Stimulated activated CD4-positive, alpha-beta T cell treated with anti-CD3 and anti-CD28 coated beads, Interleukin-4, amount 100 ng/mL, for 48 hours (primary cell): ENCODE data around the gene CAMSAP1.
"Not testable (repeated sequence)": the region's sequence is repeated elsewhere in the genome, so short reads cannot be mapped to it uniquely, and the experiment has no call there.

Experiments used
- DNase-seq, 2 donors: peaks; one replicate each; pipeline ENCODE4 v3.0.0-alpha.2; 2020; ENCODE audit warnings: low read depth in 2 of 2

CAMSAP1 gene

GRCh38 chr9:135898634-135899407 lies 8.5 kb downstream of the CAMSAP1 start:
- no peak for DNase-seq

GRCh38 chr9:135896626-135897025 lies 10.7 kb downstream of the CAMSAP1 start:
- DNase-seq, result no peak

GRCh38 chr9:135896205-135896604 lies 11.1 kb downstream of the CAMSAP1 start:
- DNase-seq, result no peak

- no peak for DNase-seq
Measured at GRCh38 chr9:135895202-135895848, 12.0 kb downstream of the CAMSAP1 start.

GRCh38 chr9:135893104-135893503 lies 14.2 kb downstream of the CAMSAP1 start:
- DNase-seq, result no peak

- DNase-seq, result not testable (repeated sequence)
Measured at GRCh38 chr9:135892327-135892726, 15.0 kb downstream of the CAMSAP1 start.

GRCh38 chr9:135891027-135891631 lies 16.2 kb downstream of the CAMSAP1 start:
- DNase-seq, result no peak

- no peak for DNase-seq
Measured at GRCh38 chr9:135890190-135891026, 16.9 kb downstream of the CAMSAP1 start.

GRCh38 chr9:135889564-135890189 lies 17.7 kb downstream of the CAMSAP1 start:
- DNase-seq, result no peak

- DNase-seq, result no peak
Measured at GRCh38 chr9:135888766-135889394, 18.5 kb downstream of the CAMSAP1 start.

GRCh38 chr9:135888126-135888765 lies 19.1 kb downstream of the CAMSAP1 start:
- no peak for DNase-seq

GRCh38 chr9:135887585-135888050 lies 19.7 kb downstream of the CAMSAP1 start:
- peak; percentile 32 to 38 for DNase-seq

- no peak for DNase-seq
Measured at GRCh38 chr9:135887021-135887507, 20.3 kb downstream of the CAMSAP1 start.

GRCh38 chr9:135886147-135886981 lies 21.0 kb downstream of the CAMSAP1 start:
- DNase-seq, result no peak

GRCh38 chr9:135885100-135885853 lies 22.1 kb downstream of the CAMSAP1 start:
- no peak for DNase-seq

GRCh38 chr9:135884328-135885035 lies 22.9 kb downstream of the CAMSAP1 start:
- no peak for DNase-seq

GRCh38 chr9:135883410-135884089 lies 23.8 kb downstream of the CAMSAP1 start:
- DNase-seq, result no peak
